IPS-18a (cell line): ENCODE measurements around the gene TNFRSF19.

Experiments
- H3K27ac ChIP-seq: one replicate; pipeline ENCODE4 v1.5.1; 2013; ENCODE audit warnings: low read length
- H3K27me3 ChIP-seq: one replicate; pipeline ENCODE4 v1.6.1; 2013; ENCODE audit warnings: mild to moderate bottlenecking, low read length; ENCODE audit not compliant: control insufficient read depth, insufficient read depth
- H3K36me3 ChIP-seq: one replicate; pipeline ENCODE4 v1.6.1; 2013; ENCODE audit warnings: low read depth, low read length; ENCODE audit not compliant: control insufficient read depth
- H3K4me1 ChIP-seq: one replicate; pipeline ENCODE4 v1.6.1; 2013; ENCODE audit warnings: low read depth, low read length; ENCODE audit not compliant: control insufficient read depth
- H3K4me3 ChIP-seq: one replicate; pipeline ENCODE4 v1.5.1; 2013; ENCODE audit warnings: low read length
- H3K9ac ChIP-seq: one replicate; pipeline ENCODE4 v1.6.1; 2013; ENCODE audit warnings: mild to moderate bottlenecking, low read length, moderate library complexity
- H3K9me3 ChIP-seq: one replicate; pipeline ENCODE4 v1.6.1; 2013; ENCODE audit warnings: low read depth, low read length; ENCODE audit not compliant: control insufficient read depth

Gene TNFRSF19

GRCh38 chr13:23631311-23632047, 61.3 kb downstream of the TNFRSF19 start:
- Histone ChIP-seq H3K27me3 (no peaks in the 10 kb centered on the region), H3K27ac (peak overlapping the region; percentile 13), H3K4me1 (peaks cover 55% of the 10 kb centered on the region), H3K36me3 (no peaks in the 10 kb centered on the region), H3K9me3 (no peaks in the 10 kb centered on the region), H3K4me3 (peak overlapping the region; percentile 26), H3K9ac (no peak overlapping the region)

GRCh38 chr13:23632048-23632582, 61.9 kb downstream of the TNFRSF19 start:
- Histone ChIP-seq H3K4me3 (peak overlapping the region; percentile 26), H3K9me3 (no peaks in the 10 kb centered on the region), H3K27me3 (no peaks in the 10 kb centered on the region), H3K36me3 (no peaks in the 10 kb centered on the region), H3K27ac (peak overlapping the region; percentile 13), H3K9ac (no peak overlapping the region), H3K4me1 (peaks cover 49% of the 10 kb centered on the region)

- H3K4me3 ChIP-seq: peak overlapping the region; percentile 26
- H3K4me1 ChIP-seq: peaks cover 52% of the 10 kb centered on the region
- no peaks in the 10 kb centered on the region for H3K27me3 ChIP-seq
- H3K9me3 ChIP-seq: no peaks in the 10 kb centered on the region
- H3K36me3 ChIP-seq: no peaks in the 10 kb centered on the region
- no peak overlapping the region for H3K27ac ChIP-seq
- H3K9ac ChIP-seq: no peak overlapping the region
Measured at GRCh38 chr13:23632741-23633140, 62.5 kb downstream of the TNFRSF19 start.

- H3K9me3 ChIP-seq: no peaks in the 10 kb centered on the region
Measured at GRCh38 chr13:23634897-23635296, 64.7 kb downstream of the TNFRSF19 start.

DNA sequence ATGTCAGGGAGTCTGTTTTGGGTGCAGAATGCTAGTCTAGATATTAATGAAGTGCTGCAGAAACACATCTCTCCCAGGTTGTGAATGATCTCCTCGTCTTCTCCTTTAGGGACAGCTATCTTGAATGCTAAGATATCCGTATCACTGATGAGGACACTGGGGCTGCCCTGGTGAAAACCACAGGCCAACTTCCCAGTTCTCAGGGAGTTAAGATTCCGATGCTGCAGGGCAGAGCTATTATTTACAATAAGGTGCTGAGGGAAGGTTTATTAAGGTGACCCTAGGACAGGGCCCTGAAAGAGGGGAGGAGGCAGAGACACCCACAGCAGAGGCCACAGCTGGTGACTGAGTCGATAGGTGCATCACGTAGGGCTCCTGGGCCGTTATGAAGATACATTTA, 66.1 kb downstream of the TNFRSF19 start:
- no peak overlapping the region for H3K9ac ChIP-seq
- no peak overlapping the region for H3K27ac ChIP-seq
- H3K9me3 ChIP-seq: no peaks in the 10 kb centered on the region
- H3K4me3 ChIP-seq: no peak overlapping the region
- H3K36me3 ChIP-seq: no peaks in the 10 kb centered on the region
- peaks cover 55% of the 10 kb centered on the region for H3K4me1 ChIP-seq
- no peaks in the 10 kb centered on the region for H3K27me3 ChIP-seq

More at GRCh38 chr13:23634897-23635296, 64.7 kb downstream of the TNFRSF19 start:
- no peak overlapping the region for H3K4me3 ChIP-seq
- no peaks in the 10 kb centered on the region for H3K27me3 ChIP-seq
- H3K27ac ChIP-seq: no peak overlapping the region
- H3K9ac ChIP-seq: no peak overlapping the region
- H3K36me3 ChIP-seq: no peaks in the 10 kb centered on the region
- H3K4me1 ChIP-seq: peaks cover 65% of the 10 kb centered on the region

DNA sequence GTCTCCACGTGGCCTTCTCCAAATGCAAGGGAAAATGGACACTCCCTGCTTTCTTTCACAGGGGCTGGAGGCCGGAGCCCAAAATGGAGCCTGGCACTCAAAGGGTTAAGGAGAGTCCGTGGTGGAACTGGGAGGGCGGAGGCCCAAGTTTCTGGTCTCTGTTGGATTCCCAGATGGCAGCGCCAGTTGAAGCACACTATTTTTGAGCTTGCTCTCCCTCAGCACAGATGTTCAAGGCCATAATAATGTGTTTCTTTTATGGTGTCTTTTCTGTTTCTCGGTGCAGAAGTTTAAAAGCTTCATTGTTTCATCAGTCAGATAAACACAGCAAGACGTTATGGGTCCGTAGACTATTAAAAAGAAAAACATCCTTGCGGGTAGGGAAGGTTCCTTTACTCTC, 67.6 kb downstream of the TNFRSF19 start:
- Histone ChIP-seq H3K9ac (no peak overlapping the region), H3K27ac (peak overlapping the region; percentile 16), H3K9me3 (no peaks in the 10 kb centered on the region), H3K4me1 (peaks cover 42% of the 10 kb centered on the region), H3K27me3 (no peaks in the 10 kb centered on the region), H3K4me3 (no peak overlapping the region), H3K36me3 (no peaks in the 10 kb centered on the region)

DNA sequence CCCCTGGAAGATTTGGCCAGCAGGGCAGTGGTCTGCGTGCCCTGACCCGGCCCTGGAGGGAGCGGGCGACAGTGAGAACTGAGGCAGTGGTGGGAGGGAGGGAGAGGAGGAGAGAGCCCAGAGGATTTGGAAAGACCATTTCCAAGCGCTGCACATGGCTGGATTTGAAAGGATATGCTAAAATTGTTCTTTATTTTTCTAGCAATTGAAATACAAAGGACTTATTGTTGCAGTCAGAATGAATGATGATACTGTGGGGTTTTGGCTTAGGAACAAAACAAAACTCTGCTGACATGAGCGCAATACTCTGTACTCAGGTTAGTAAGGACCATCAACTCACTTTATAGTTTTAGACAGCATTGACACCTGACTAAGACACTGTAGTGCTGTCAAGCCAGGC, 69.5 kb downstream of the TNFRSF19 start:
- Histone ChIP-seq H3K9me3 (no peaks in the 10 kb centered on the region), H3K4me1 (peaks cover 35% of the 10 kb centered on the region), H3K27me3 (no peaks in the 10 kb centered on the region), H3K36me3 (no peaks in the 10 kb centered on the region), H3K27ac (no peak overlapping the region), H3K9ac (no peak overlapping the region), H3K4me3 (no peak overlapping the region)

DNA sequence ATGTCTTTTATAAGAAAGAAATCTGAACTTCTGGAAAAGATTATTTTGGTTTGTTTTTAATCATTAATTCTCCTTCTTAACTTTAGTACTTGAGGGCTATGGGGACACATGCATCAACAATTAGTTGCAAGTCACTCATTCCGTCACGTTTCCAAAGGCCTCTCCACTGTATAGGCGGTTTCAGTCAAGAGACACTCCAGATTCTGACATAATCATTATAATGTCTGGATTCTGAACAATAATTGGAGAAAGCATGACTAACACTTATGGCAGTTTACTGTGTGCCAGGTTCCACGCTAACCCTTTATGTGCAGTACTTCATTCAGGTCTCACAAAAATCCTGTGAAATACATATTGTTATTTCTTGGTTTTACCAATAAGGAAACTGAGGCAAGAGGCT, 71.9 kb downstream of the TNFRSF19 start:
- H3K36me3 ChIP-seq: no peaks in the 10 kb centered on the region
- no peak overlapping the region for H3K9ac ChIP-seq
- no peaks in the 10 kb centered on the region for H3K27me3 ChIP-seq
- no peak overlapping the region for H3K27ac ChIP-seq
- peaks cover 30% of the 10 kb centered on the region for H3K4me1 ChIP-seq
- H3K9me3 ChIP-seq: no peaks in the 10 kb centered on the region
- no peak overlapping the region for H3K4me3 ChIP-seq

DNA sequence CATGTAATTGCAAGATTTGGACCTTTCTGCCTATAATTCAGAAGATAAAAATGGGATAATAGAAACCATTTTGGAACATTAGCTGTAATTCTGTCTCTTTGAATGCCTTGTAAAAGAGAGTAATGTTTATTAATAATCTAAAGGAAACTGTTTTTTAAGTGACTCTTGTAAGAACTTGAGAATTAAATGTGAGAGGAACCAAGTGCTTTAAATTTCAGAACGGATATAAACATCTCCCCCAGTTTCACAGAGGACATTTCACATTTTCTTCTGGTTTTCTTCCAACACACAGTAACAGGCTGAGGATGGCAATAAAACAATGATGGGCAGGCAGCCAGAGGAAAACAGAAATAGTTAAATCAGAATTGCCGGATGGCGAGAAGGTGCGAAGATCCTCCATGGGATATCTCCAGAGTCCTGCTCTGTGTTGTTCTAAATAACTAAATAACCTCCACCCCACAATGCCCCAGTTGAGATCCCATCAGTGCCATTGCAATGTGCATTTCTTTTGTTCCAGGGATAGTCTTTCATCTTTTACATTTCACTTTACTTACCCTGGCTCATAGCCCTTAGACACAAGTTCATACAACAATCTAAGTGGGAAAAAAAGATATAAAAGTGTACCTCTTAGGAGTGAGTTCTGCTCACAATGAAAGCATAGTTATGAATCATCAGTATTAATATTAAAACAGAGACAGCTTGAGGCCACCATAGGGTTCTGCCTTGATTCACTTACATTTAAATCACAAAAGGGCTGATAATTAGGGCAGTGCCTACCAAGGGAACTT, 73.3 kb downstream of the TNFRSF19 start:
- H3K9ac ChIP-seq: no peak overlapping the region

GRCh38 chr13:23644126-23644419, 73.9 kb downstream of the TNFRSF19 start:
- no peaks in the 10 kb centered on the region for H3K9me3 ChIP-seq
- H3K9ac ChIP-seq: no peak overlapping the region
- H3K27me3 ChIP-seq: no peaks in the 10 kb centered on the region
- peaks cover 17% of the 10 kb centered on the region for H3K4me1 ChIP-seq
- no peak overlapping the region for H3K4me3 ChIP-seq
- H3K27ac ChIP-seq: no peak overlapping the region
- no peaks in the 10 kb centered on the region for H3K36me3 ChIP-seq

More for the DNA sequence above, 73.3 kb downstream of the TNFRSF19 start:
- Histone ChIP-seq H3K36me3 (no peaks in the 10 kb centered on the region), H3K9me3 (no peaks in the 10 kb centered on the region), H3K4me3 (no peak overlapping the region), H3K27me3 (no peaks in the 10 kb centered on the region), H3K4me1 (peaks cover 17% of the 10 kb centered on the region), H3K27ac (no peak overlapping the region)

DNA sequence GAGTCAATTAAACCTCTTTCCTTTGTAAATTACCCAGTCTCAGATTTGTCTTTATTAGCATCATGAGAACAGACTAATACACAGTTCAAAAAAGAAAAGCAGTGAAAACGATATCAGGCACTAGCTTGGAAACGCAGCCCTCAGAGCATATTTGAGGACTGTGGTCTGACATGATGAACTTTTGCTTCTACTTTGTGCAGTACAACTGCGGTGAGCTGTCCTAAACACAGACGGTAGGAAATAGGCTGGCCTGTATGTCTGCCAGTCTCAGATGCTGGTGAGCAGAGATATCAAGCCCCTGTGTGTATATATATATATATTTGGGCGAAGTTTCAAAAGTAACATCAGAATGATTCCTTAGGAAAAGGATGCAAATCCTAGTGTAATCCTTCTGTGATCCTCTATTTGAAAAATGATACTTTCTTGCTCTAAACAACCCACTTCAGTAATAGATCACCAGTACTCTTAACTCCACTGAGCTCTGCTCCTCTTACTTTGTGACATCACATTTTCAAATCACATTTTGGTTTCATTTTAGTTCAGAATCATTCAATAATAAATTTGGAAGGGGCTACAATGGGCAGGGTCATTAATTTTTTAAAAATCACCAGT, 74.4 kb downstream of the TNFRSF19 start:
- Histone ChIP-seq H3K27me3 (no peaks in the 10 kb centered on the region), H3K9ac (no peak overlapping the region)

More for the DNA sequence above, 74.4 kb downstream of the TNFRSF19 start:
- Histone ChIP-seq H3K4me1 (peaks cover 14% of the 10 kb centered on the region), H3K4me3 (no peak overlapping the region), H3K27ac (no peak overlapping the region), H3K36me3 (no peaks in the 10 kb centered on the region), H3K9me3 (no peaks in the 10 kb centered on the region)
